ENCODE results near the gene SUPT4H1.

DNA sequence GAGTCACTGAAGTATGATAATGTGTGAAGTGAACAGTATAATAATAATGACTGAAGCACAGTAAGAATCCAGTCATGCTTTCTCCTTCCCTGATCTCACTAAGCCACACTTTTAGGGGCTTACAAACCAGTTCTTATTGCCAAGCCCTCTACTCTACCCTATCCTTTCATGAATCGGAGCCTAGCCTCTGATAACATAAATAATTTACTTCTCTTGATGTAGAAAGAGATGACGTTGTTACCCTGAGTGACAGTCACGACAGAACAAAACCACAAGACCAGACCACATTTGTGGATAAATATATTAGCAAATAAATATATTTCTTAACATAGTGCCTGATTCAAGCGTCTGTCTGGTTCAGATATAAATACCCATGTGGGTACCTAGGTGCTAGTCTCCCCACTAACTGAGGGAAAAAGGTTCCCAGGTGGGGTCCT is 1.4 kb upstream of the SUPT4H1 start:
- TF ChIP-seq, protein P1, sequence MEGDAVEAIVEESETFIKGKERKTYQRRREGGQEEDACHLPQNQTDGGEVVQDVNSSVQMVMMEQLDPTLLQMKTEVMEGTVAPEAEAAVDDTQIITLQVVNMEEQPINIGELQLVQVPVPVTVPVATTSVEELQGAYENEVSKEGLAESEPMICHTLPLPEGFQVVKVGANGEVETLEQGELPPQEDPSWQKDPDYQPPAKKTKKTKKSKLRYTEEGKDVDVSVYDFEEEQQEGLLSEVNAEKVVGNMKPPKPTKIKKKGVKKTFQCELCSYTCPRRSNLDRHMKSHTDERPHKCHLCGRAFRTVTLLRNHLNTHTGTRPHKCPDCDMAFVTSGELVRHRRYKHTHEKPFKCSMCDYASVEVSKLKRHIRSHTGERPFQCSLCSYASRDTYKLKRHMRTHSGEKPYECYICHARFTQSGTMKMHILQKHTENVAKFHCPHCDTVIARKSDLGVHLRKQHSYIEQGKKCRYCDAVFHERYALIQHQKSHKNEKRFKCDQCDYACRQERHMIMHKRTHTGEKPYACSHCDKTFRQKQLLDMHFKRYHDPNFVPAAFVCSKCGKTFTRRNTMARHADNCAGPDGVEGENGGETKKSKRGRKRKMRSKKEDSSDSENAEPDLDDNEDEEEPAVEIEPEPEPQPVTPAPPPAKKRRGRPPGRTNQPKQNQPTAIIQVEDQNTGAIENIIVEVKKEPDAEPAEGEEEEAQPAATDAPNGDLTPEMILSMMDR (IDR thresholded peaks at IDR 0.05) = no peak
- TF ChIP-seq POLR2A (IDR thresholded peaks at IDR 0.05) = no peak
